IPS-NIHi11 (cell line): ENCODE data around the gene TSSC4.

Experiments used
- DNase-seq: peaks from one replicate; pipeline ENCODE4 v3.0.0; 2012; ENCODE audit warnings: mixed read lengths, low spot score

TSSC4 gene

GRCh38 chr11:2400762-2401435, 349 bp downstream of the TSSC4 start:
- DNase-seq, result no peak

DNA sequence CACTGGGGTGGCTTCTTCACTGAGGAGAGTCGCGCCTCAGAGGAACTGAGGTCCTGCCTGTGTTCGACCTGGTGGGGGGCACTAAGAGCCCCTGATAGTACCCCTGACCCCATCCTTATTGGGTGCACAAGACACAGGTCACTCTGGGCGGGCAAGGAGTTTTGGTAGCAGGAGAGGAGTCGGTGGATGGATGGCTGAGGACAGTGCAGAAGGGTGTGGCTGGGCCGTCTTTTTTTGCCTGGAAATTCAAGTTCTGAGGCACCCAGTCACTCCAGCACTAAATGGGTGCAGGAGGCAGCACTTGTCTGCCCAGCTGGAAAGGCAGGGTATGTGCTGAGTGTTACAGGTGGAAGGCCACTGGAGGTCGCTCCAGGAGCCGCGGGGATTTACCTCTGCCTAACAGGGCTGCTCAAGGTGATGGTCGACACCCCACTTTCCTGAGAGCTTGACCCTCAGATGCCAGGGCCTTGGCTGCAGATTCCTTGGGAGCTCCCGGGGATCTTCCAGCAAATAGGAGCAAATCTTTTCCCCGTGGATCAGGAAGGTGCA, 960 bp downstream of the TSSC4 start:
- DNase-seq, result no peak

DNA sequence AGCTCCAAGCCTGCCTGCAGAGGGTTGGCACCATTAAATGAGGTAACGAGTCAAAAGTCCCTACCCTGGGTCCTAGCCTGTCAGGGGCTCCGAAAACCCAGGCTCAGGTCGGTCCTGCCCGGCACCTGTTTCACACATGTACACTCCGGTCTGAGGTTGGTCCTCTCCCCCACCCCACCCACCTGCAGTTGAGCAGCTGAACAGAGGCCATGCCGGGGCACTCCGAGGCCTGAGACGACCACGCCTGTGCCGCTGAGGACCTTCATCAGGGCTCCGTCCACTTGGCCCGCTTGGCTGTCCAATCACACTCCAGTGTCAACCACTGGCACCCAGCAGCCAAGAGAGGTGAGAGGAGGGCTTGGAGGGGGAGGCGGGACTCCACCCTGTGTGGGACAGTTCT, 1.6 kb downstream of the TSSC4 start:
- DNase-seq, result no peak

- no peak for DNase-seq
Observed at GRCh38 chr11:2402890-2403645, 2.5 kb downstream of the TSSC4 start.

- no peak for DNase-seq
Observed at GRCh38 chr11:2404735-2405196, 4.2 kb downstream of the TSSC4 start.

- DNase-seq, result no peak
Observed at GRCh38 chr11:2406451-2406850, 5.9 kb downstream of the TSSC4 start.

GRCh38 chr11:2406878-2407410, 6.4 kb downstream of the TSSC4 start:
- no peak for DNase-seq

- no peak for DNase-seq
Observed at GRCh38 chr11:2408671-2409070, 8.1 kb downstream of the TSSC4 start.

- DNase-seq, result no peak
Observed at GRCh38 chr11:2409126-2409525, 8.6 kb downstream of the TSSC4 start.

GRCh38 chr11:2409611-2410468, 9.3 kb downstream of the TSSC4 start:
- no peak for DNase-seq

- DNase-seq, result no peak
Observed at GRCh38 chr11:2410616-2411015, 10.1 kb downstream of the TSSC4 start.

- DNase-seq, result no peak
Observed at GRCh38 chr11:2411446-2412305, 11.1 kb downstream of the TSSC4 start.

DNA sequence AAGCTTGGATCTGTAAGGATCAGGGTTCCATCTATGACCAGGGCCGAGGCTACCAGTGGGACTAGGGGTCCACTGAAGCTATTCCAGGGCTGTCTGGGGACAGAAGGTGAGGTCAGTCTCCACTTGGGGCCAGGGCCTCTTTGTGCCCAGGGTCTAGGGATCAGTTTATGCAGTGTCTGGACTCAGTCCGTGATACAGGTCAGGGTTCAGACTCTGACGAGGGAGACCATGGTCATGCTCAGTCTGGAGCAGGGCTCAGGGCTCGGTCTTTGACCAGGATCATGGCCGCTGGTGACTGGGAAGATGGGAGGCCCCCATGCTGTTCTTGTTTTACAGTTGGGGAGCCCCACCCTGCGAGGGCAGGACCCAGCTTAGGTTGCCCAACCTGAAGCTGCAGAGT, 11.8 kb downstream of the TSSC4 start:
- no peak for DNase-seq

- DNase-seq, result no peak
Observed at GRCh38 chr11:2413742-2414579, 13.4 kb downstream of the TSSC4 start.

GRCh38 chr11:2414616-2415015, 14.1 kb downstream of the TSSC4 start:
- DNase-seq, result no peak

- no peak for DNase-seq
Observed at GRCh38 chr11:2415171-2415570, 14.6 kb downstream of the TSSC4 start.

- no peak for DNase-seq
Observed at GRCh38 chr11:2415601-2416380, 15.2 kb downstream of the TSSC4 start.

DNA sequence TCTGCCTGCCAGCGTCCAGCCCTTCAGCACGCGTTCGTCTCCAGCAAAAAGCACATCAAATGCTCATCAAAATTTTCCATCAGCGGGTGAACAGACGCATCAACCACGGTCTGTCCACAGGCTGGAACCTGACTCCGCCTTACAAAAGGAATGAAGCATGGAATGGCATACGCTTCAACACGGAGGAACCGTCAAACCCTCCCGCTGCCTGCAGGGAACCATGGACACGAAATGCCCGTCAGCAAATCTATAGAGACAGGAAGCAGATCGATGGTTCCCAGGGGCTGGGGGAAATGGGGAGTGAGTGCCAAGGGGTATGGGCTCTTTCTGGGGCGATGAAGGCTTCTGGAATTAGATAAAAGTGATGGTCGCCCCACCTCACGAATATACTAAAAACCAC, 16.2 kb downstream of the TSSC4 start:
- DNase-seq, result no peak
